ENCODE results near the gene SEMA6B. TPM values are rescaled to one million over a fixed set of nuclear protein-coding genes. Genes with fewer than 3 reads are reported as not detected.

Gene SEMA6B
- total and polyA plus RNA-seq, 2 of the 8 experiments (the other 6 are each of a cell fraction or from before 2014, with no cell fraction given) = 31.3 to 54.4 TPM

DNA sequence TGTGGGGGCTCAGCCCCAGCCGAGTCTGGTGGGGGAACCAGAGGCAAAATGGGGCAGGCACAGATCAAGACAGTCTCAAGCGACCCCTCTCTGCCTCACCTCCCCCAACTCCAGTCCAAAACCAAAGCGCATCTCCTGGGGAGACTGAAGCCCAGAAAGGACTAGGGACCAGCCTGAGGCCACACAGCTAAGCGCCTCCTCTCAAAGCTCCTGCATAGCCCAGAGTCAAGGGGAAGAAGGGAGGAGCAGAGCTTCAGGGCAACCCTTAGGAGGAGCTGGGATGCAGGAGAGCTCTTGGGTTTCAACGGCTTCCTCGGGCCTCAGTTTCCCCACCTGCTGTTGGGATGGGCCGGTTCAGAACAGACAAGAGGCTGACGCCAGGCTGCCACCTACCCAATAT lies 19.9 kb upstream of the SEMA6B start (continued):
- TF ChIP-seq NANOG (IDR thresholded peaks at IDR 0.05; ENCODE audit: insufficient read depth, low read depth, low read length, poor library complexity, severe bottlenecking) (no peak), JUND (IDR thresholded peaks at IDR 0.05; ENCODE audit: low read length) (no peak), CREB1 (IDR thresholded peaks at IDR 0.05) (no peak), TCF12 (IDR thresholded peaks at IDR 0.05; ENCODE audit: low read depth, low read length) (no peak)

Measured in H1 (cell line).